ENCODE results near the gene ZFYVE28.

ZFYVE28 gene

DNA sequence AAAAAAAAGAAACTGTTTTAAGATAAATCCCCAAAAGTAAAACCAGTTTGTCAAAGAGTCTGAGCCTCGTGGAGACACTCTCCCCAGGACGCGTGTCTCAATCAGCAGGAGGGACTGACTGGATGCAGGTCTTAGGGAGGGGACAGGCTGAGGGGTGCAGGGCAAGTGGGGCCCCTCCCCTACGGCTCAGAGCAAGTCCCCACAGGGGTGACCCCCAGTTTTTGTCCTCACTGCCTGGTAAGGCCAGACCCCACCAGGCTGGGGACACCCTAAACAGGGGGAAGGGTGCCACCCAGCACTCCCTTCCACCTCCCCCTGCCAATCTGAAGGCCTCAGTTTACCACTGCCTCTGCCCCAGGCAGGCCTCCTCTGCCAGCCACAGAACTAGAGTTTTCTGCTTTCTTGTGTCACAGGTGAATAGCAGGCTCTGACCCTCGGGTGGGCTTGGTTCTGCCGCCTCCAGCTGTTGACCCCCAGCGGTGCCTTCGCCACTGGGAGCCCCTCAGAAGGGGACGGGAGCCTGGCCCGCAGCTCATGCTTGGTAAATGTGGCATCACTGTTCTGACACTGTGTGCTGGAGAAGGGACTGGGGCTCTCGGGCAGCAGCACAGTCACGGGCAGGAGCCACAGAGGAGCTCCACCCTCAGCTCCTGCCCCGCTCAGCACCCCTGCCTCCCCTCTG, 86.8 kb downstream of the ZFYVE28 start:
- TF ChIP-seq, protein P1, sequence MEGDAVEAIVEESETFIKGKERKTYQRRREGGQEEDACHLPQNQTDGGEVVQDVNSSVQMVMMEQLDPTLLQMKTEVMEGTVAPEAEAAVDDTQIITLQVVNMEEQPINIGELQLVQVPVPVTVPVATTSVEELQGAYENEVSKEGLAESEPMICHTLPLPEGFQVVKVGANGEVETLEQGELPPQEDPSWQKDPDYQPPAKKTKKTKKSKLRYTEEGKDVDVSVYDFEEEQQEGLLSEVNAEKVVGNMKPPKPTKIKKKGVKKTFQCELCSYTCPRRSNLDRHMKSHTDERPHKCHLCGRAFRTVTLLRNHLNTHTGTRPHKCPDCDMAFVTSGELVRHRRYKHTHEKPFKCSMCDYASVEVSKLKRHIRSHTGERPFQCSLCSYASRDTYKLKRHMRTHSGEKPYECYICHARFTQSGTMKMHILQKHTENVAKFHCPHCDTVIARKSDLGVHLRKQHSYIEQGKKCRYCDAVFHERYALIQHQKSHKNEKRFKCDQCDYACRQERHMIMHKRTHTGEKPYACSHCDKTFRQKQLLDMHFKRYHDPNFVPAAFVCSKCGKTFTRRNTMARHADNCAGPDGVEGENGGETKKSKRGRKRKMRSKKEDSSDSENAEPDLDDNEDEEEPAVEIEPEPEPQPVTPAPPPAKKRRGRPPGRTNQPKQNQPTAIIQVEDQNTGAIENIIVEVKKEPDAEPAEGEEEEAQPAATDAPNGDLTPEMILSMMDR (IDR thresholded peaks at IDR 0.05; ENCODE audit: control extremely low read depth, extremely low read depth, low read depth, missing control alignments) = no peak
- POLR2A ChIA-PET = no interaction called here
- CTCF ChIA-PET = no interaction called here
- no peak for DNase-seq (ENCODE audit: extremely low spot score)

DNA sequence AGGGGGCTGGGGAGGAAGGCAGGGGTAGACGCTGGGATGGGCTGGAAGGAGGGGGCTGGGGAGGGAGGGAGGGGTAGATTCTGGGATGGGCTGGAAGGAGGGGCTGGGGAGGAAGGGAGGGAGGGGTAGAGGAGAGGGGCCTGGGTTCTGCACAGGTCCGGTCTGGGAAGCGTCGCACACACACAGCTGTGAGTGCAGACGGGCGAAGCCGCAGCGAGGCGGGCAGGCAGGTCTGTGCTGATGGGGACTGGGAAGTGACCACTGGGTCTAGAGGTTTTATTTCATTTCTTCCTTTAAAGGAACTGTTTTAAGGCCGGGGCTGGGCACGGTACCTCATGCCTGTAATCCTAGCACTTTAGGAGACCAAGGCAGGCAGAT, 87.4 kb downstream of the ZFYVE28 start:
- DNase-seq (ENCODE audit: extremely low spot score) = no peak
- POLR2A ChIA-PET = no interaction called here
- CTCF ChIA-PET = no interaction called here
- TF ChIP-seq, protein P1 (IDR thresholded peaks at IDR 0.05; ENCODE audit: control extremely low read depth, extremely low read depth, low read depth, missing control alignments) = no peak

DNA sequence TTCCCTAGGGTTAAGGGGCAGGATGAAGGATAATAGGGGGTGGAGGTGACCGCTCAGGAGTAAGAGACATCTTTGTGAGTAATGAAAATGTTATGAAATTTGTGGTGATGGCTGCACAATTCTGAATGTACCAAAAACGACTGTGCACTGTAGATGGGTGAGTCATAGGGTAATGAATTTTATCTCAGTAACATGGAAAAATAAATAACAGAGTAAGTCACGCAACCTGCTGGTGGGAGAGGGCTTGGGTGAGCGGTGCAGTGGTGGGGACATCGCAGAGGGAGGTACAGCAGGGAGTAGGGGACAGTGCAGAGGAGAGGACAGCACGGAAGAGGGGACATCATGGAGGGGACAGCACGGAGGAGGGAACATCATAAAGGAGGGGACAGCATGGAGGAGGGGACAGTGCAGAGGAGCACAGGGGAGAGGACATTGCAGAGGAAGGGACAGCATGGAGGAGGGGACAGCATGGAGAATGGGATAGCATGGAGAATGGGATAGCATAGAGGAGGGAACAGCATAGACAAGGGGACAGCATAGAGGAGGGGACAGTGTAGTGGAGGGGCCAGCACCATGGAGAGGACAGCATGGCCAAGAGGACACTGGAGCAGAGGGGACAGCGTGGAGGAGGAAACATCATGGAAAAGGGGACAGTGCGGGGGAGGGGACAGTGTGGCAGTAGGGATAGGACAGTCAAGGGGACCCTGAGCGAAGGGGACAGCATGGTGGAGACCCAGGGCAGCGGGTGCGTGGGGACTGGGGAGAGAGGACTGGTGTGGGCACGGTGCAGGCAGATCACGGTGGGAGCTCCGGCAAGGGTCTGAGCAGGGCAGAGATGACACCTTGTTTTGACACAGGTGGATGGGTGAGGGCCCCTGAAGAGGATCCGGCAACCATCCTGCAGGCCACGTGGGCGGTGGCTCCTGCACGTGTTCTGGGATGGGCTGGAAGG, 88.1 kb downstream of the ZFYVE28 start:
- TF ChIP-seq, protein P1 (IDR thresholded peaks at IDR 0.05; ENCODE audit: control extremely low read depth, extremely low read depth, low read depth, missing control alignments) = no peak
- DNase-seq (ENCODE audit: extremely low spot score) = no peak
- CTCF ChIA-PET = no interaction called here
- POLR2A ChIA-PET = no interaction called here

DNA sequence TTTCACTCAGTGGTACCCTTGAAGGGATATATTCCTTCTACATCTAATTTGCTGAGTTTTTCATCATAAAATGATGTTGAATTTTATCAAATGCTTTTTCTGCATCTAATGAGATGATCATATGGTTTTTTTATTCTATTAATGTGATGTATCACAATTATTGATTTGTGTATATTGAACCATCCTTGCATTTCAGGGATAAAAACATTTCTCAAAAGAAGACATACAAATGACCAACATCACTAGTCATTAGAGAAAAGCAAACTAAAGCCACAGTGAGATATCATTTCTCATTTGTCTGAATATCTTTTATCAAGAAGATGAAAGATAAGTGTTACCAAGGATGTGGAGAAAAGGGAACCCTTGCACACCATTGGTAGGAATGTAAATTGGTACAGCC, 90.9 kb downstream of the ZFYVE28 start:
- TF ChIP-seq, protein P1 (IDR thresholded peaks at IDR 0.05; ENCODE audit: control extremely low read depth, extremely low read depth, low read depth, missing control alignments) = no peak
- POLR2A ChIA-PET = no interaction called here
- no peak for DNase-seq (ENCODE audit: extremely low spot score)
- CTCF ChIA-PET = no interaction called here

DNA sequence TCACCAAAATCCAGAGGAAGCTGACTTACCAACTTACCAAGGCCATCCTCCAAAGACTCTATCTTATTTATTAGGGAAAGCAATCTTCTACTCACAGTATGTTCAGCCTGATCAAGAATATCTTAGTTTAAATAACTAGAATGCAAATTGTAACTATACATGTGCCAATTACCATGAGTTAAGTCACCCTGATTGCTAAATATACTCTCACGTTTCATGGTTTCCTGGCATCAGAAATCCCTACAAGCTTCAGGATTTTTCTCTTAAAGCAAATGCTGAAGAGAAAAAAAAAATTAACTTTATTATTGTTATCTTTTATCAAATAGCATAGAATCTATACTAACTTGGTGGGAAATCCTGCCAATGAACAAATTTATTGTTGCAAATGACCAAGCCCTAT, 93.6 kb downstream of the ZFYVE28 start:
- ChIA-PET CTCF (no interaction called here), POLR2A (no interaction called here)
- TF ChIP-seq, protein P1 (IDR thresholded peaks at IDR 0.05; ENCODE audit: control extremely low read depth, extremely low read depth, low read depth, missing control alignments) = no peak
- no peak for DNase-seq (ENCODE audit: extremely low spot score)

DNA sequence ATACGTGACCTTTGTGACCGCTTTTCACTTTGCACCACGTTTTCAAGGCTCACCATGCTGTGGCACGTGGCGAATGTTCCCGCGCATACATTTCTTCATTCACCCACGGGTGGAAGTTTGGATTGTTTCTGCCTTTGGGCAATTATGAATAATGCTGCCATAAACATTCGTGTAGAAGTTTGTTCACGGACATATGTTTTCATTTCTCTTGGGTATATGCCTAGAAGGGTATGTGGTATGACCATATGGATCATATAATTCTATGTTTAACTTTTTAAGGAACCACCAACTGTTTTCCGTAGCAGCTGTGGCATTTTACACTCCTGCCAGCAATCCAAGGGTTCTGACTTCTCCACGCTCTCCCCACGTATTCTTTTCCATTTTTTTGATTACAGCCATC, 95.6 kb downstream of the ZFYVE28 start:
- POLR2A ChIA-PET = no interaction called here
- CTCF ChIA-PET = no interaction called here
- DNase-seq (ENCODE audit: extremely low spot score) = no peak
- TF ChIP-seq, protein P1 (IDR thresholded peaks at IDR 0.05; ENCODE audit: control extremely low read depth, extremely low read depth, low read depth, missing control alignments) = no peak
